G401.6 (cell line): ENCODE results near the gene ERAS.

ENCODE experiments used
- FAIRE-seq: peaks from 2 replicates; lab custom pipeline; 2012; peaks lifted over from hg19 to GRCh38; lab: Jason Lieb, UNC

The ERAS gene

DNA sequence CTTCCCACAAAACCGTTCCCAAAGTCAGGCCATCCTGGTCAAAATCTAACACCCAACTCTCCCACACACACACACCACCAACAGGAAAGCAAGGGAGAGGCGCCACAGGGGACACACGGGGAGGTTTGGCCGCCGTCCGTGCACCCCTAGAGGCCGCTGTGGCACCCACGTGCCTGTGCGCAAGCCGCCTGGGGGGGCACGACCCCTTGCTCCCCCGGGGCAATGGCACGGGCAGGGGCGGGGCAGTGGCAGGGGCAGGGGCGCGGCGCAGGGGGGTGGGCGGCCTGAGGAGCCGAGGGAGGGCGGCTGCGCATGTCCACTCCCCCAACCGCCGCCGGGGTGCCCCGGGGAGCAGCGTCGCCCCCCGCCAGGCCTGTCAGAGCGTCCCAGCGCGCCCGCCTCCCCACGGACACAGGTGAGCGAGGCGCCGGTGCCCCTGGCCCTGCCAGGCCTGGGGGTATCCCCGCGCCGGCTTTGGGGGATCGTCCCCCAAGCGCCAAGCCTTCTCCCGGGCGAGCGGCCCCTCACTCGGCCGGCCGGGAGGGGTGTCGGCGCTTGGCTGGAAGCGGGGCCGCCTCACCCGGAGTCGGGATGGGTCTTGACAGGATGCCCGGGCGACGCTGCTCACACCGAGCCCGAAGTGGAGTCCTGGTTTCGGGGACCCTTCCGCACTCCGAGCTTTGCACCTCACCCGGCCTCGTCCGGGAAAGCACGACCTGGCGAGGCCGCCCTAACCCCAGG lies at the start of gene ERAS:
Gene ERAS (plus strand): TSS at position 379 of the 741 bp plus-strand sequence. CDS start 2,611 bp downstream, outside the sequence.
- FAIRE-seq = no peak

DNA sequence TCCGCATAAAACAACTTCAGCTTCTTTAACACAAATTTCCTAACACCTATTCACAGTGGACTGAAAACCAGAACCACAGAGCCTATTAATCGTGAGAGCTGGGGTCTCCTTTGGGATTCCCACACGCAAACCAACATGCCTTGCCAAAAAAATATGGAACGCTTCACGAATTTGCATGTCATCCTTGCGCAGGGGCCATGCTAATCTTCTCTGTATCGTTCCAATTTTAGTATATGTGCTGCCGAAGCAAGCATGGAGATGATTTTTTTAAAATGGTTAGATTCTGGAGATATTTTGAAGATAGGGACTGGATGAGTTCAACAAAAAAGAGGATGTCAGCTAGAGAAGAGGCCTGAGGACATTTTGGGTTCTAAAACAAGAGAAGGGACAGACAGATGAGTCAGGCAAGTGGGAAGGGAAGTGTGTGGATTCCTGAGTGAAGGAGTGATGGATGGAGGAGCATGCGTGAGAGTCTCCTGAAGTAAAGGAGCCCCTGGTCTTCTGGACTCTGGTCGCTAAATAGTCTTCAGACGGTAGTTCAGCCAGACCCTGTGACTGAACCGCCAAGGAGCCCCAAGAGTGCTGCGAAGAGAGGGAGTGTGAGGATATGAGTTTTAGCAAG lies 49.4 kb upstream of the ERAS start:
- FAIRE-seq = no peak

- FAIRE-seq = no peak
Observed at GRCh38 chrX:48779399-48779798, 46.9 kb upstream of the ERAS start.

GRCh38 chrX:48781705-48782104 lies 44.6 kb upstream of the ERAS start:
- FAIRE-seq = no peak

DNA sequence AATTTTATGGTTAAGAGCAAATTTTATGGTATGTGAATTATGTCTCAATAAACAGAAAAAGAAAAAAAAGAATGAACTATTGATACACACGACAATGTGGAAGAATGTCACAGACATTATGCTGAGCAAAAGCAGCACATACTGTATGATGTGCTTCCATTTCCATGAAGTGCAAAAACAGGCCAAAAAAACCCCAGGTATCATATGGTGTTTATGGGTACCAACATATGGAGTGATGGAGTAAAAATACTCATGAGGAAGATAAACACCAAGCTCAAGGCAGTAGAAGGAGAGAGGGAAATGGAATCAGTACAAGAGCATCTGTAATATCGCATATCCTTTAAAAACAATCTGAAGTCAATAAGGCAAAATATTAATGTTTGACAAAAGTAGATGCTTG lies 44.1 kb upstream of the ERAS start:
- no peak for FAIRE-seq

DNA sequence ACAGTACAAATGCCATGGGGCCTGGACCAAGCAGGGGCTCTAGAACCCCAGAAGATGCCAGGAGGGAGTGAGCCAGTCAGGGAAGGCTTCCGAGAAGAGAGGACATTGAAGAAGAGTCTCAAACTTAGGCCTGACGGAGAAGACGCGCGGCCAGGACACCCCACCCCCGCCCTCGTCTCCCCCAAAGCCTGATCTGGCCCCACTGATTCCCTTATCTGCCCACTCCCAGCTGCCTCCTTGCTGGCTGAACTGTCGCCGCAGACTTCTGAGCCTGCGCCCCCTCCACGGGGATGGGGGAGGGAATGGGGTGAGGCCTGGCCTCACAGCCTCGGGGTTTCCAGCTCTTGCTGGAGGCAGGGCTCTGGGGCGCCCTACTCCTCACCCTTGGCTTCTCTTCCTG lies 43.5 kb upstream of the ERAS start:
- FAIRE-seq = no peak

DNA sequence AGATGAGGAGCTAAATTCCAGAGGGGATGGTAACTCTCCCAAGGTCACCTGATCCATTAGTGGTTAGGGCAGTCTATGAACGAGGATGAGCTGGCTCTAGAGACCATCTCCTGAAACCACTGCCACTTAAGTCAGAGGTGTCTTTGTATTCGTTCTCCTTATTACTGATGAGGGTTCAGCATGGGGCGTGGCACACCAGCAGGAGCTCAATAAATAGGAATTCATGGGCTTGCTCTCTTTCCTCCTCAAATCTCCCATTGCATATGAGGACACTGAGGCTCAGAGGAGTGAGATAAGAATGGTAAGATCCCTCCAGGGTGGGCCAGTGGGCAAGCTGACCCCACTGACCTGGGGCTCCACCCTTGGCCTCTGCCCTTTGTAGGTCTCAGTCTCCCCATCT lies 41.6 kb upstream of the ERAS start:
- FAIRE-seq = no peak

- no peak for FAIRE-seq
Observed at GRCh38 chrX:48785186-48785539, 41.1 kb upstream of the ERAS start.

DNA sequence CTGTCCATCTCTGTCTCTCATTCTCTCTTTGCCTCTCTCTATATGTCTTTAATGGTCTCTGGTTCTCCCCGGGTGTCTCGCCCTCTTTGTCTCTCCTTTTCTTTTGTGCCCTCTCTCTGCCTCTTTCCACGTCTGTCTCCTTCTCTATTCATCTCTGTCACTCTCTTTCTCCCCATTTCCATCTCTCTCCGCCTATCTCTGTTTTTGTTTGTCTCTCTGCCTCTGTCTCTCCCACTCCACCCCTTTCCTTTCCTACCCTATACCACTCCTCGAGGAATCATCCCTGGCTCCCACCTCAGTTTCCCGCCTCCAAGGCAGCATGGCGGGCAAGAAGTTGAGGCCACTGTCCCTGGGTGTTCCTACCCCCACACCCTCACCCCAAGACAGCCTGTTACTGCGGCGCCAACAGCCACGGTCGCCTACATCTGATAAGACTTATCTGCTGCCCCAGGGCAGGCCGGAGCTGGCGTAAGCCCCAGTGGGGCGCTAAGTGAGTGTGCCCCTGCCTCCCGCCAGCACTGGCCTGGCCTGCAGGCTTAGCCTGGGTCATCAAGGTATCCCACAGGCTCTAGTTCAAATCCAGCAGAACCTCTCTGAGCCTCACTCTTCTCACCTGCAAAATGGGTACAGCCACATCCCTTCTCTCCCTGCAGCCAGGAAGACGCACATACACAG lies 40.6 kb upstream of the ERAS start:
- no peak for FAIRE-seq

- FAIRE-seq = no peak
Observed at GRCh38 chrX:48786341-48786800, 39.9 kb upstream of the ERAS start, which contains the start of gene GATA1. Gene GATA1, plus strand, starts transcription at chrX:48786590. Its CDS starts 4,520 bp downstream, at chrX:48791110.

GRCh38 chrX:48786825-48787504 lies 39.3 kb upstream of the ERAS start:
- FAIRE-seq = no peak

- FAIRE-seq = no peak
Observed at GRCh38 chrX:48787505-48788443, 38.5 kb upstream of the ERAS start.

DNA sequence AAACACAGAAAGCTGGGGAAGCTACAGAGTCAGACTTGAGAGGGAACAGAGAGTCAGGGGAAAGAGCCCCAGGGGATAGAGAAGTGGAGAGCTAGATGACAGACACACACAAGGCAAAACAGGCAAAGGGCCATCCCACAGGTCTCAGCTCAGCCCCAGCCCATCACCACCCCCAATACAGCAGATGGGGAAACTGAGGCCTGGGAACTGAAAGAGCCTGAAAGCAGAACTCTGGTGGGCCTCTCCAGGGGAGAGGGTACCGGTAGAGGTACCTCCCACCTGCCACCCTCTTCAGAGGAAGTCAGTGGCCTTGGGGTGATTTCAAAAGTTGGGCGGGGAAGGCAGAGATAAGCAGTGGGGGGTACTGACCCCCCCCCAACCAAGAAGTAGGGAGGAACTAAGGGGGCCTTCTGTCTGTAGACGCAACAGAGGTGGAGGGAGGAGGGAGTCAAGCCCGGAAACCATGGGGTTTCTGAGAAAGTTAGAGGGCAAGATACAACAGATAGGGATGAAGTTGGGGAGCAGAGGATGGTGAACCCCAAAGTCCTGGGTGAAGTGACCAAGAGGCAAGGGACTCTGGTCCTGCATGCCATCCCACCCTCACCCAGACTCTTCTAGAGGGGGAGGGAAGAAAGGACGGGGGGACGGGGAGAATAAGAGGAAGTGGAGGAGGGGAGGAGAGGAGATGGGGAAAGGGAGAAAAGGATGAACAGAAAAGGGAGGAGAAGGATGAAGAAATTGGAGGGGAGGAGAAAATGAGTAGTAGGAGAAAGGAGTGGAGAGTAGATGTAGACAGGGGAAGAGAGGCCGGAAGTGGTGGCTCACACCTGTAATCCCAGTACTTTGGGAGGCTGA lies 36.7 kb upstream of the ERAS start:
- no peak for FAIRE-seq

GRCh38 chrX:48790477-48790876 lies 35.8 kb upstream of the ERAS start:
- FAIRE-seq = no peak

DNA sequence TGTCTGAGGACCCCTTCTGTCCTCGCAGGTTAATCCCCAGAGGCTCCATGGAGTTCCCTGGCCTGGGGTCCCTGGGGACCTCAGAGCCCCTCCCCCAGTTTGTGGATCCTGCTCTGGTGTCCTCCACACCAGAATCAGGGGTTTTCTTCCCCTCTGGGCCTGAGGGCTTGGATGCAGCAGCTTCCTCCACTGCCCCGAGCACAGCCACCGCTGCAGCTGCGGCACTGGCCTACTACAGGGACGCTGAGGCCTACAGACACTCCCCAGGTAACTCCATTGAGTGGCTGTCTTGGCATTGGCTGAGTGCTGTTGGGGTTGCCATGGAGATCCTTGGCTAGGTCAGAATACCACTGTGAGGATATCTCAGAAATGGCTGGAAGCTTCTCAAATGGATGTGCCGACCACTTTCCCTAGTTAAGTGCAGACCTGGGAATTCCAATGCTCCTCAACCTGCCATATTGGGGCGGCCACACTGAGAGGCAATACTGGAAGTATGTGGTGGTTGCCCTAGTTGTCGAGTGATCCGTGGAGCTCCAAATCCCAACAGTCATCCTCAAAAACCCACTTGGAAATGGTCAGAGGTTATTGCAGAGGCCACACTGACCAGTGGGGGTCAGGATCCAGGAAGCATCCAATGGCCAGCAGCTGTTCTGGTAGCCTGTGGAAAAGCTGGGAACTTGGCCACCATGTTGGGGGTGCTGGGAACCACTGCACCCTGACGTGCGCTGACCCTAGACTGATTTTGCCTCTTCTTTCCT lies 35.1 kb upstream of the ERAS start:
- FAIRE-seq = no peak

GRCh38 chrX:48792219-48792618 lies 34.1 kb upstream of the ERAS start:
- FAIRE-seq = no peak

GRCh38 chrX:48793935-48794334 lies 32.4 kb upstream of the ERAS start:
- FAIRE-seq = no peak

GRCh38 chrX:48794340-48794910 lies 31.9 kb upstream of the ERAS start:
- no peak for FAIRE-seq

GRCh38 chrX:48794911-48795515 lies 31.3 kb upstream of the ERAS start:
- no peak for FAIRE-seq
